Spleen (tissue), 11 donors: Measurements from ENCODE around the gene RPS6KC1. TPM values are rescaled to one million over a fixed set of nuclear protein-coding genes. Genes with fewer than 3 reads are reported as not detected.

Experiments
- DNase-seq: peaks from one replicate; pipeline ENCODE4 v3.0.0-alpha.2; 2020
- H3K27ac ChIP-seq, 8 donors: fragments of 200-600 bp; sonication (generic) in 7 of 8; 1 replicate in 4 of 8; 2 replicates in 4 of 8; pipeline versions ENCODE4 v1.5.0 to v1.8.0; 2016 to 2021; ENCODE audit warnings: inconsistent platforms in 4 of 8, mild to moderate bottlenecking in 4 of 8, moderate library complexity in 1 of 8
- H3K27me3 ChIP-seq, 7 donors: fragments of 200-600 bp; sonication (generic) in 6 of 7; replicated peaks in 1 of 7; 1 replicate in 4 of 7; 2 replicates in 3 of 7; pipeline versions ENCODE4 v1.5.0 to v1.8.0; 2016 to 2021; ENCODE audit warnings: inconsistent platforms in 3 of 7, mild to moderate bottlenecking in 1 of 7
- H3K36me3 ChIP-seq, 6 donors: fragments of 200-600 bp; sonication (generic) in 5 of 6; 1 replicate in 4 of 6; 2 replicates in 2 of 6; pipeline versions ENCODE4 v1.5.0 to v1.8.0; 2016 to 2021; ENCODE audit warnings: inconsistent platforms in 2 of 6
- H3K4me1 ChIP-seq, 6 donors: fragments of 200-600 bp; sonication (generic) in 5 of 6; 1 replicate in 3 of 6; 2 replicates in 3 of 6; pipeline versions ENCODE4 v1.5.0 to v1.8.0; 2016 to 2021; ENCODE audit warnings: inconsistent platforms in 3 of 6
- H3K4me3 ChIP-seq, 8 donors: fragments of 200-600 bp; sonication (generic) in 7 of 8; 1 replicate in 4 of 8; 2 replicates in 4 of 8; pipeline versions ENCODE4 v1.5.0 to v1.8.0; 2016 to 2021; ENCODE audit warnings: inconsistent platforms in 4 of 8, mild to moderate bottlenecking in 4 of 8, moderate library complexity in 2 of 8
- H3K9me3 ChIP-seq, 8 donors: fragments of 200-600 bp; sonication (generic) in 7 of 8; 1 replicate in 4 of 8; 2 replicates in 4 of 8; pipeline versions ENCODE4 v1.5.0 to v1.8.0; 2016 to 2021; ENCODE audit warnings: inconsistent platforms in 4 of 8
- CTCF ChIP-seq, 11 experiments: fragments of 200-600 bp in 7 of 11; fragments of 450-650 bp in 4 of 11; sonication (generic) in 4 of 11; IDR thresholded peaks in 8 of 11; conservative IDR thresholded peaks in 3 of 11; 1 replicate in 7 of 11; 2 replicates in 4 of 11; pipeline versions ENCODE4 v1.4.0 to v1.8.0; 2016 to 2021; ENCODE audit warnings: antibody characterized with exemption in 11 of 11, inconsistent platforms in 4 of 11, mild to moderate bottlenecking in 1 of 11
- POLR2A ChIP-seq, 3 donors: fragments of 450-650 bp; IDR thresholded peaks; one replicate each; pipeline ENCODE4 v1.5.1; 2017; ENCODE audit warnings: antibody characterized with exemption in 3 of 3, mild to moderate bottlenecking in 1 of 3
- POLR2AphosphoS5 ChIP-seq, 3 donors: sonication (generic); formaldehyde crosslinking; IDR thresholded peaks; one replicate each; pipeline ENCODE4 v1.5.1; 2017; ENCODE audit warnings: antibody characterized with exemption in 3 of 3
- WGBS, 5 donors: extraction: QIAGEN DNeasy Blood & Tissue Kit in 3 of 5; methylation state at CpG; one replicate each; pipeline versions ENCODE4 v1.1.5 to v1.1.7; 2013 to 2018; 5-methylcytosine and 5-hydroxymethylcytosine counted together
- intact Hi-C: fragments of 100-400 bp; cut with DNase I; formaldehyde crosslinking; loops from one replicate; pipeline ENCODE4 v1.15.0; 2023; ENCODE audit warnings: low total_unique reads
- polyA plus RNA-seq, 3 donors: library from polyadenylated mRNA; stranded (reverse); fragments of 200-250 nt; gene quantifications; one replicate each; pipeline ENCODE4 v1.2.1, GENCODE V29; 2013
- total RNA-seq, 7 donors: library from RNA; depleted of rRNA in 3 of 7; stranded (reverse); fragments of >200 nt in 3 of 7; fragmentation: NEBNext Ultra II Directional in 4 of 7; extraction: Animal tissue kit (Norgen Biotek cat#: 25700) in 4 of 7; gene quantifications; one replicate each; pipeline versions ENCODE4 v1.1.0 to v1.2.1, GENCODE V29; 2016 to 2021
- donor health status: healthy with polysubstance abuse.
- donor health status: DM: no; HTN: no; CAD: no; lungs with moderate emphysema.
- donor health status: DM: no; HTN: no; CAD: no.
- donor health status: Bipolar disorder and iron deficiency.
- donor health status: healthy.
- donor health status: DM: no; HTN: no; CAD: no.
- donor health status: DM: yes; HTN: yes; CAD: no.

The RPS6KC1 gene
- total and polyA plus RNA-seq, 10 donors = 2.8 to 33.5 (median 22.9) TPM

- H3K4me3 ChIP-seq = no peak overlapping the region
- H3K9me3 ChIP-seq = no peaks in the 10 kb centered on the region
- H3K36me3 ChIP-seq = peaks cover 0 to 24% (median 2%) of the 10 kb centered on the region in 6 donors
- TF ChIP-seq CTCF (IDR thresholded peaks at IDR 0.05 in 8 of 11, conservative IDR thresholded peaks at IDR 0.05 in 3 of 11) = no peak
- no peak for TF ChIP-seq POLR2AphosphoS5 (IDR thresholded peaks at IDR 0.05)
- TF ChIP-seq POLR2A (IDR thresholded peaks at IDR 0.05) = no peak
- intact Hi-C loops = no loop called here
- H3K27me3 ChIP-seq = no peaks in the 10 kb centered on the region
- no peak for DNase-seq
- H3K27ac ChIP-seq = peak overlapping the region in 2 of 8 donors; percentile 23 to 77
- peaks cover 0 to 4% (median 0%) of the 10 kb centered on the region in 6 donors for H3K4me1 ChIP-seq
Measured at GRCh38 chr1:213274140-213274539, 223.1 kb downstream of the RPS6KC1 start.

GRCh38 chr1:213275293-213275692 is 224.3 kb downstream of the RPS6KC1 start:
- WGBS, 5 donors = 89 to 100% (median 94%) methylated on average over 1 of the region's 1 CpG
- intact Hi-C loops = no loop called here
- peak overlapping the region in 4 of 8 donors; percentile 68 to 77 (median 74) for H3K27ac ChIP-seq

GRCh38 chr1:213276236-213276635 is 225.2 kb downstream of the RPS6KC1 start:
- H3K27ac ChIP-seq = peak overlapping the region; percentile 37 to 77 (median 70)
- TF ChIP-seq POLR2AphosphoS5 (IDR thresholded peaks at IDR 0.05) (no peak), CTCF (IDR thresholded peaks at IDR 0.05 in 8 of 11, conservative IDR thresholded peaks at IDR 0.05 in 3 of 11) (no peak), POLR2A (IDR thresholded peaks at IDR 0.05) (no peak)
- intact Hi-C loops = no loop called here

More at GRCh38 chr1:213275293-213275692, 224.3 kb downstream of the RPS6KC1 start:
- TF ChIP-seq CTCF (IDR thresholded peaks at IDR 0.05 in 8 of 11, conservative IDR thresholded peaks at IDR 0.05 in 3 of 11) (no peak), POLR2A (IDR thresholded peaks at IDR 0.05) (no peak), POLR2AphosphoS5 (IDR thresholded peaks at IDR 0.05) (no peak)
- Histone ChIP-seq H3K4me3 (no peak overlapping the region), H3K36me3 (peaks cover 0 to 24% (median 2%) of the 10 kb centered on the region in 6 donors), H3K9me3 (no peaks in the 10 kb centered on the region), H3K27me3 (no peaks in the 10 kb centered on the region), H3K4me1 (peaks cover 0 to 4% (median 0%) of the 10 kb centered on the region in 6 donors)
- no peak for DNase-seq

GRCh38 chr1:213277036-213277435 is 226.0 kb downstream of the RPS6KC1 start:
- Histone ChIP-seq H3K27ac (peak overlapping the region in 7 of 8 donors; percentile 57 to 77 (median 72)), H3K36me3 (peaks cover 0 to 24% (median 2%) of the 10 kb centered on the region in 6 donors), H3K4me1 (peaks cover 0 to 4% (median 0%) of the 10 kb centered on the region in 6 donors), H3K4me3 (no peak overlapping the region), H3K9me3 (no peaks in the 10 kb centered on the region), H3K27me3 (no peaks in the 10 kb centered on the region)
- intact Hi-C loops = no loop called here
- WGBS, 5 donors = 46 to 56% (median 53%) methylated on average over 2 of the region's 2 CpGs
- no peak for DNase-seq
- TF ChIP-seq POLR2A (IDR thresholded peaks at IDR 0.05) (no peak), CTCF (IDR thresholded peaks at IDR 0.05 in 8 of 11, conservative IDR thresholded peaks at IDR 0.05 in 3 of 11) (no peak), POLR2AphosphoS5 (IDR thresholded peaks at IDR 0.05) (no peak)

More at GRCh38 chr1:213276236-213276635, 225.2 kb downstream of the RPS6KC1 start:
- H3K27me3 ChIP-seq = no peaks in the 10 kb centered on the region
- H3K4me3 ChIP-seq = no peak overlapping the region
- H3K9me3 ChIP-seq = no peaks in the 10 kb centered on the region
- 87 to 100% (median 95%) methylated on average over 2 of the region's 2 CpGs for WGBS, 5 donors
- DNase-seq = no peak
- H3K36me3 ChIP-seq = peaks cover 0 to 24% (median 2%) of the 10 kb centered on the region in 6 donors
- peaks cover 0 to 4% (median 0%) of the 10 kb centered on the region in 6 donors for H3K4me1 ChIP-seq
